ENCODE data around the gene CTPS2.

CTPS2 gene

DNA sequence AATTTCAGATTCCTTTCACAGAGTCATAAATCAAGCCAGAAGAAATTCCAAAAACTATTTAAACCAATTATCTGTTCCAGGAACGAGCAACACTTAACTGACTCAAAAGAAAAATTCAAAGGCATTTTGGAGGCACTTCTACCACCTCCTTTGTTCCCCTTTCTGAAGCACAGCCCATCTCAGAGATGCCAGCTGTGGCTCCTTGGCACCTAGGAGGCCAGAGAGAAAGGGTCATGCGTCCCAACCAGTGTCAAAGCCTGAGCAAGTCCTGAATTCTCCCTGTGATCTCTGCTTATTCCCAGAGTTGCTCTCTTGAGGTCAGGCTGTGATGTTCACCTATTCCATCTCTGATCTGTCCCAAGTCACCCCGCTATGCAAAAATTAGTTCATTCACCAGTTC is 167.5 kb downstream of the CTPS2 start:
- DNase-seq = no peak
